ENCODE measurements around the gene SIX4. TPM values are rescaled to one million over a fixed set of nuclear protein-coding genes. Genes with fewer than 3 reads are reported as not detected.

SIX4 gene
- total RNA-seq, 6 experiments from 2014 or later: 0.04 to 0.43 (median 0.23) TPM; not detected in 1

GRCh38 chr14:60720962-60721325 lies 3.2 kb downstream of the SIX4 start:
- 53% methylated on average over 4 of the region's 4 CpGs for WGBS (ENCODE audit: insufficient coverage, low coverage, low lambda C conversion rate, missing lambda C conversion rate)
- ATAC-seq (no peak), DNase-seq (no peak)
- H3K4me1 ChIP-seq: peaks cover 0 to 13% (median 5%) of the 10 kb centered on the region in 4 donors
- TF ChIP-seq CTCF (IDR thresholded peaks at IDR 0.05): no peak
- TF ChIP-seq POLR2A (IDR thresholded peaks at IDR 0.05): no peak
- H3K9me3 ChIP-seq: no peaks in the 10 kb centered on the region
- H3K27ac ChIP-seq: no peak overlapping the region
- intact Hi-C loops (cut with DNase I): loop anchor here in 1 of 2 donors (10.0 kb wide), 1 partner anchor 66 kb away; no protein-coding TSS in a partner anchor
- H3K36me3 ChIP-seq: no peaks in the 10 kb centered on the region
- H3K4me3 ChIP-seq: no peak overlapping the region
- no peaks in the 10 kb centered on the region for H3K27me3 ChIP-seq

GRCh38 chr14:60720391-60720790 lies 3.8 kb downstream of the SIX4 start:
- no peaks in the 10 kb centered on the region for H3K27me3 ChIP-seq
- H3K9me3 ChIP-seq: no peaks in the 10 kb centered on the region
- WGBS (ENCODE audit: insufficient coverage, low coverage, low lambda C conversion rate, missing lambda C conversion rate): 83% methylated on average over 1 of the region's 1 CpG
- no peak overlapping the region for H3K4me3 ChIP-seq
- ATAC-seq (no peak), DNase-seq (no peak)
- no peak overlapping the region for H3K27ac ChIP-seq
- intact Hi-C loops (cut with DNase I): loop anchor here in 1 of 2 donors (10.0 kb wide), 1 partner anchor 66 kb away; no protein-coding TSS in a partner anchor
- TF ChIP-seq POLR2A (IDR thresholded peaks at IDR 0.05) (no peak), CTCF (IDR thresholded peaks at IDR 0.05) (no peak)
- H3K36me3 ChIP-seq: no peaks in the 10 kb centered on the region
- peaks cover 0 to 13% (median 5%) of the 10 kb centered on the region in 4 donors for H3K4me1 ChIP-seq

GRCh38 chr14:60713513-60713912 lies 10.6 kb downstream of the SIX4 start:
- Histone ChIP-seq H3K27ac (no peak overlapping the region), H3K9me3 (no peaks in the 10 kb centered on the region), H3K4me1 (no peaks in the 10 kb centered on the region), H3K27me3 (no peaks in the 10 kb centered on the region), H3K36me3 (no peaks in the 10 kb centered on the region), H3K4me3 (no peak overlapping the region)
- DNase-seq: no peak
- intact Hi-C loops (cut with DNase I): no loop called here
- TF ChIP-seq CTCF (IDR thresholded peaks at IDR 0.05): no peak
- TF ChIP-seq POLR2A (IDR thresholded peaks at IDR 0.05): no peak
- 82% methylated on average over 6 of the region's 6 CpGs for WGBS (ENCODE audit: insufficient coverage, low coverage, low lambda C conversion rate, missing lambda C conversion rate)
- ATAC-seq: no peak

- Histone ChIP-seq H3K9me3 (no peaks in the 10 kb centered on the region), H3K36me3 (no peaks in the 10 kb centered on the region), H3K27ac (no peak overlapping the region), H3K4me3 (no peak overlapping the region), H3K27me3 (no peaks in the 10 kb centered on the region), H3K4me1 (no peaks in the 10 kb centered on the region)
- no peak for DNase-seq
- TF ChIP-seq CTCF (IDR thresholded peaks at IDR 0.05) (no peak), POLR2A (IDR thresholded peaks at IDR 0.05) (no peak)
- intact Hi-C loops (cut with DNase I): no loop called here
- no peak for ATAC-seq
These were observed 13.7 kb downstream of the SIX4 start for GRCh38 chr14:60710494-60710893.

GRCh38 chr14:60707858-60708257 lies 16.3 kb downstream of the SIX4 start:
- 95% methylated on average over 3 of the region's 3 CpGs for whole genome bisulfite sequencing (ENCODE audit: insufficient coverage, low coverage, low lambda C conversion rate, missing lambda C conversion rate)
- intact Hi-C loops (cut with DNase I): no loop called here
- no peak for TF ChIP-seq CTCF (IDR thresholded peaks at IDR 0.05)
- TF ChIP-seq POLR2A (IDR thresholded peaks at IDR 0.05): no peak
- Histone ChIP-seq H3K27me3 (no peaks in the 10 kb centered on the region), H3K27ac (no peak overlapping the region), H3K36me3 (no peaks in the 10 kb centered on the region), H3K4me3 (no peak overlapping the region), H3K9me3 (no peaks in the 10 kb centered on the region), H3K4me1 (no peaks in the 10 kb centered on the region)
- no peak for ATAC-seq
- no peak for DNase-seq
